HG03045 (cell line): ENCODE measurements around the gene MS4A6A.
"Not testable (repeated sequence)": the region's sequence is repeated elsewhere in the genome, so short reads cannot be mapped to it uniquely, and the experiment has no call there.

ENCODE experiments used
- ATAC-seq: cut with Tn5 transposase; IDR thresholded peaks from one replicate; pipeline ENCODE4 v1.9.1; 2021; ENCODE audit warnings: mild to moderate bottlenecking, moderate library complexity; ENCODE audit not compliant: unreplicated experiment

MS4A6A gene

GRCh38 chr11:60184824-60185511 is 2.1 kb upstream of the MS4A6A start:
- ATAC-seq = no peak

GRCh38 chr11:60183591-60184205 is 815 bp upstream of the MS4A6A start:
- ATAC-seq = no peak

- no peak for ATAC-seq
Observed at GRCh38 chr11:60175860-60176275, 7.0 kb downstream of the MS4A6A start.

GRCh38 chr11:60172011-60172410 is 10.9 kb downstream of the MS4A6A start:
- no peak for ATAC-seq

DNA sequence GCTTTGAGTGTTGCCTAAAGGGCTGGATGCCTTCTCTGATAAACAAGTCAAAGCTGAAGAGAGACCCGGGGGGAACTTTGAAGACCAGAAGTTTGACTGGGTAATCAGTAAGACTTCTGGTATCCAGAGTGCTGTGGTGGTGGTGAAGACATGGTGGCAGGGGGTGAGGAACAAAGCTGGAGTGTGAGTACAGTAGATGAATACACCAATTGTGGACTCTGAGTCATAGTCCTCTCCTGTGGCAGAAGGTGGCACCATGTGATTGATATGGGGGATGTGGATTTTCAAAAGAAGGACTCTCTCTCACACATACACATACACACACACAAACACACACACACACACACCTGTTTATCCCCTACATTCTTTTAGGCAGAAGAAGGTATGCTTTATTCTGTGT is 12.3 kb downstream of the MS4A6A start:
- ATAC-seq = no peak

DNA sequence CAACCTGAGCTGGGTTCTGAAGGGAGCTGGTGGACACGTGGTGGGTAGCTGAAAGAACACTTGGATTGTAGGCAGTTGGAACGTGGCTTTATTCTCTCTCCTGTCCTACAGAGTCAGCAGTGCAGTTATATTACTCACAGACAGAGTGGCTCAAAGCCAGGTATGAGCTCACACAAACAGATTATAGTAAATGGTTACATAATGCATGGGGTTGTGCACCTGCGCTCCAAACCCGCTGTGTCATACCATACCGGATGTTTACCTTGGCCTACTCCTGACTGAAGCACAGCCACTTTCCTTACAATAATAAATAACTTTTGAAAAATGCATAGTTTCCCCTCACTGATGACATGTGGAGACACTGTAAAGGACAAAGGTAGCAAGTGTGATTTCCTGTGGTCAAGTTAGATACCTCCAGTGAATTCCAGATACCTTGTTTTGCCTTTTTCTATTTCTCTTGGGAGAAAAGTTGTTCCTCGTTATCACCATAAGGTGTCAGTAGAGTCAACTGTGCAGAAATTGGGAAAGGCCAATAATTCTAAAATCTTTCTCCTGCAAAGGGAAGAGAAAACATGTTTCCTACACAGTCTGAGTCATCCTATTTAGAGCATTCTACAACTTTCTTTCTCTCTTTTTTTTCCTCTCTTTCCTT is 13.5 kb downstream of the MS4A6A start:
- no peak for ATAC-seq

DNA sequence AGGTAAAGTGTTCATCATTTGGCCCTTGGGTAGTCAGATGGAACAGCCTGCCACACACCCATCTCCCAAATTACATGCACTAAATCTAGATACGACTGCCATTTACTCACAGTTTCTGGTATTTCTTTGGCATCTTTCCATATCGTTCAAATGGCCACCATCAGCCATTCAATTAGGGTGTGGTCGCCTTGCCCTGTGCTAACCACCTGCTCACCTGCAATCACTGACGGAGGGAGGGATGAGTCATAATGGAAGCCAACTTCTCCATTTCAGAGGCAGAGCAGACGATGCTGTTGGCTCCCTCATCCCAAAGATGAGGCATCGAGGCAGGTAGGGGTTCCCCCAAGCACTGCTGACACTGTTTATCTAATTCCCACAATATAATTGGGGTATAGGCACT is 14.6 kb downstream of the MS4A6A start:
- no peak for ATAC-seq

- ATAC-seq = no peak
Observed at GRCh38 chr11:60165951-60166350, 16.9 kb downstream of the MS4A6A start.

GRCh38 chr11:60165538-60165937 is 17.3 kb downstream of the MS4A6A start:
- no peak for ATAC-seq

DNA sequence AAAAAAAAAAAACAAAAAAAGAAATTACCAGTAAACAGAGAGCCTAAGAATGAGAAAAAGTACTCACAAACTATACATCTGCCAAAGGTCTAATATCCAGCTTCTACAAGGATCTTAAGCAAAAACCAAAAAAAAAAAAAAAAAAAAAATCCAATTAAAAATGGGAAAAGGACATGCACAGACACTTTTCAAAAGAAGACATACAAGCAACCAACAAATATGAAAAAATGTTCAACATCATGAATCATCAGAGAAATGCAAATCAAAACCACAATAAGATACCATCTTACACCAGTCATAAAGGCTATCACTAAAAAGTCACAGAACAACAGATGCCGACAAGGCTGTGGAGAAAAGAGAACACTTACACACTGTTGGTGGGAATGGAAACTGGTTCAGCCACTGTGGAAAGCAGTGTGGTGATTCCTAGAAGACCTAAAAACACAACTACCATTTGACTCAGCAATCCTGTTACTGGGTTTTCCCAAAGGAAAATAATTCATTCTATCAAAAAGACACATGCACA is 18.3 kb downstream of the MS4A6A start:
- ATAC-seq = no peak

DNA sequence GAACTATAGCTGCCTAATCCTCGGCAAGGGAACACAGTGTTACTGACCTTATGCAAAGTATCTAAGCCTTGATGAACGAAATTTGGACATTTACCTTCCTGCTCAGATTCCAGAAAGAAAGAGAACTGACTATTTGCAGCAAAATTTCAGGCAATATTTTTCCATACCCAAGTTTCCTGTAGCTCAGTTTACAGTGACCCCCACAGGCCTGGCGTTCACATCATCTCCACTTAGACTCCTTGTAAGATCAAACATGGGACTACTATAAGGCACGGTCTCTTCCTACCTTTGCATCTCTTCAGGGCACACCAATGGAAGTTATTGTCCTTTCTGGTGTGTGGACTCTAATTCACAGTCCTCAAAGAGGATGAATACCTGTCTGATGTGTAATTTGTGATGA is 21.1 kb downstream of the MS4A6A start:
- no peak for ATAC-seq

DNA sequence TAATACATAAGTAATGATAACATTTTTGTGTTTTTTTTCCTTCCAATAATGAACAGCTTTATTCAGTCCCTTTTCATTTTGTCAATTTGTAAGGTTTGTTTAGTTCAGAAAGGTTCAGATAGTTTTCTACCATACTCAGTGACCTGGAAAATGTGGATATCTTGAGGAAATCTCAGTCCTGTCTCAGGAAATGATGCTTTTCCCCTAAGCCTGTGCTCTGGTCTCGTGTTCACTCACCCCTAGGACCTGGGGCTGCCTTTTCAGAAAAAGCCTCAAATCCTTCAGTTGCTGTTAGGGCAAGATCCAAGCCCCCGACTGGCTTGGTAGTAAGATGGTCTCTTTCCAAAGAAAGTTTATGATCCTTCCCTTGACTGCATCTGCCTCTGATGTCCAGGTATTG is 21.8 kb downstream of the MS4A6A start:
- ATAC-seq = no peak

GRCh38 chr11:60159868-60160267 is 23.0 kb downstream of the MS4A6A start:
- no peak for ATAC-seq

- no peak for ATAC-seq
Observed at GRCh38 chr11:60159284-60159683, 23.6 kb downstream of the MS4A6A start.

DNA sequence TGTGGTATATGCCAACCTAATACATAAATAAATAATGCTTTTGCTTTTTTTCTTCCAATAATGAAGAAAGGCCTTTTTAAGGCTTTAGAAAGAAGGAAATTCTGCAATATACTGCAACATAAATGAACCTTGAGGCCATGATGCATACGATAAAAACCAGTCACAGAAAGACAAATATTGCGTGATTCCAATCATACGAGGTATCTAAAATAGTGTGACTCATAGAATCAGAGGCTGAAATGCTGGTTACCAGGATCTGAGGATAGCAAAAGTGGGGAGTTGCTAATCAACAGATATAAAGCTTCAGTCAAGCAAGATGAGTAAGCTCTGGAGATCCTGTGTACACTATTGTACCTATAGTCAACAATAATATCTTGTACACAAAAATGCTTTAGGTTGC is 24.2 kb downstream of the MS4A6A start:
- ATAC-seq = no peak

DNA sequence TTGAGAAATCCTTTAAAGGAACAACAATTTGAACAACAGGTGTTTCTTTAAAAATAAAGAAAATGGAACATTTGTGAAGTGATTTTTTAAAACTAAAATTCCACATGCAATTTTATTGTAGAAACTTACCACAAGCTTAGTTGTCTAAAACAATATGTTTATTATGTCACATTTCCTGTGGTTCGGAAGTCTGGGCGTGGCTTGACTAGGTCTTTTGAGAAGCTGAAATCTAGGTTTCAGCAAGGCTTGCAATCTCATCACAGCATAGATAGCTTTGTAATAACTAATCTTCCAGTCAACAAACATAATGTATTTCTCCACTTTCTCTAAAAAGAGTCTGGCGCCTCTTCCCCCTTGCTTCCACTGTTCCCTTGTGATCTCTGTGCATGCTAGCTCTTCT is 27.0 kb downstream of the MS4A6A start:
- ATAC-seq = no peak

- ATAC-seq = not testable (repeated sequence)
Observed at GRCh38 chr11:60152727-60153126, 30.2 kb downstream of the MS4A6A start.

DNA sequence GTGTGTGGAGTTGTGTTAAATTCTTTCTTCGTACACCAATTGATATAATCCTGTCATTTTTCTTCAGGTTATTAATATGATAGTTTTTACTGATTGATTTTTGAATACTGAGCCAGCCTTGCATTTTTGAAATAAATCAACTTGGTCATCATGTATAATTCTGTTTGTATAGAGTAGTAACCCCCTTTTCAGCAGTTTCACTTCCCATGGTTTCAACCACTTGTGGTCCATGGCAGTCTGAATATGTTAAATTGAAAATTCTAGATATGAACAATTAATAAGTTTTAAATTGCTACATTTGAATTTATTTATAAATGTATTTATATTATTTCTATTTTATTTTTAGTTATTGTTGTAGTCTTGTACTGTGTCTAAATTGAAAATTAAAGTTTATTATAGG is 32.6 kb downstream of the MS4A6A start:
- ATAC-seq = no peak

GRCh38 chr11:60145677-60146076 is 37.2 kb downstream of the MS4A6A start:
- no peak for ATAC-seq

DNA sequence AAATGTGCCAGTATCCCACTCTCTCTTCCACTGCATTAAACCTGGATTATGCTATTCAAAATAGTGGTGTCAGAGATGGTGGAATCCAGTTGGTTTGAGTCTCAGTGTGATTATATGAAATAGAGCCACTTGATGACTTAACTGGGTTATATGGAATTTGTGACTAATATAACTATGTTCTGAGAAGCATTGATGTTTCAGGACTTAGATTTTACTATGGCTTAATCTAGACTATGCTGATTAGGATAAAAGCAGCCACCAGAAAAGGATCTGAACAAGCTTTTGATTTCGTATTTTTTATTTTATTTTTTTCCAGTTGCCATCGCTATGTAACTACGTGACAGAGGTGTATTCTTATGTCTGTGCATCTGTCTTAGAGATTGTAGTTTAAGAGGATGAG is 39.1 kb downstream of the MS4A6A start:
- no peak for ATAC-seq

DNA sequence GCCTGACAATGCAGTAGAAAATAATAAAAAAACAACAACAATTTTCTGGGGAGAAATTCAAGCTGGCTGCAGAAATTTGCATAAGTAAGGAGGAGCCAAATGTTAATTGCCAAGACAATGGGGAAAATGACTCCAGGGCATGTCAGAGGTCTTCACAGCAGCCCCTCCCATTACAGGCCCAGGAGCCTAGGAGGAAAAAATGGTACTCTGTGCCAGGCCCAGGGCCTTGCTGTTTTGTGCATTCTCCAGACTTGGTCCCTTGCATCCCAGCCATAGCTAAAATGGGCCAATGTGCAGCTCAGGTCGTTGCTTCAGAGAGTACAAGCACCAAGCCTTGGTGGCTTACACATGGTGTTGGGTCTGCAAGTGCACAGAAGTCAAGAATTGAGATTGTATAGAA is 49.0 kb downstream of the MS4A6A start:
- no peak for ATAC-seq

- no peak for ATAC-seq
Observed at GRCh38 chr11:60131912-60132311, 51.0 kb downstream of the MS4A6A start.
